Calu3 (cell line): ENCODE measurements around the gene ADH1A. TPM values are rescaled to one million over a fixed set of nuclear protein-coding genes. Genes with fewer than 3 reads are reported as not detected.

Source experiments
- BruUV-seq: library from RNA; stranded (reverse); fragments of 400-500 nt; replicated peaks from 2 replicates; lab custom pipeline; 2021; lab: Mats Ljungman, UMichigan
- CTCF ChIA-PET: fragments of 300-600 bp; sonication (Branson Sonifier 250); formaldehyde crosslinking; loops from one replicate; lab custom pipeline; 2022; ENCODE audit warnings: antibody characterized with exemption; lab: Charles Lee
- DNase-seq: peaks from one replicate; pipeline ENCODE4 v3.0.0; 2022
- H3K27ac Mint-ChIP-seq: one replicate; pipeline ENCODE4 v1.8.0; 2022; ENCODE audit warnings: mixed read lengths; ENCODE audit not compliant: unreplicated experiment
- H3K27me3 Mint-ChIP-seq: one replicate; pipeline ENCODE4 v1.8.0; 2022; ENCODE audit warnings: mixed read lengths; ENCODE audit not compliant: unreplicated experiment
- H3K36me3 Mint-ChIP-seq: one replicate; pipeline ENCODE4 v1.8.0; 2022; ENCODE audit warnings: mild to moderate bottlenecking, moderate library complexity, mixed read lengths; ENCODE audit not compliant: insufficient read depth, unreplicated experiment
- H3K4me1 Mint-ChIP-seq: one replicate; pipeline ENCODE4 v1.8.0; 2022; ENCODE audit warnings: mild to moderate bottlenecking, low read depth, mixed read lengths; ENCODE audit not compliant: unreplicated experiment
- H3K4me3 Mint-ChIP-seq: one replicate; pipeline ENCODE4 v1.8.0; 2022; ENCODE audit warnings: mild to moderate bottlenecking, low read depth, moderate library complexity, mixed read lengths; ENCODE audit not compliant: unreplicated experiment
- H3K9me3 Mint-ChIP-seq: one replicate; pipeline ENCODE4 v1.8.0; 2022; ENCODE audit warnings: low read depth, mixed read lengths; ENCODE audit not compliant: unreplicated experiment
- CTCF ChIP-seq: fragments of 200-600 bp; IDR thresholded peaks from one replicate; pipeline ENCODE4 v1.8.0; 2022; ENCODE audit warnings: antibody characterized with exemption; ENCODE audit not compliant: unreplicated experiment
- intact Hi-C: fragments of 100-400 bp; cut with micrococcal nuclease; formaldehyde crosslinking; loops from one replicate; pipeline ENCODE4 v1.10.0; 2022; ENCODE audit not compliant: unreplicated experiment
- total RNA-seq: library from RNA; stranded (reverse); gene quantifications from 2 replicates; pipeline ENCODE4 v1.2.3, GENCODE V29; 2022

Gene ADH1A
- total RNA-seq, 1 experiment from 2014 or later: not detected

- no peaks in the 10 kb centered on the region for H3K27me3 Mint-ChIP-seq
- H3K27ac Mint-ChIP-seq: no peak overlapping the region
- peak; percentile 45 for DNase-seq
- H3K36me3 Mint-ChIP-seq: no peaks in the 10 kb centered on the region
- no peak overlapping the region for H3K4me3 Mint-ChIP-seq
- no TSS peak for BruUV-seq
- peaks cover 2% of the 10 kb centered on the region for H3K9me3 Mint-ChIP-seq
- CTCF ChIA-PET: no interaction called here
- TF ChIP-seq CTCF: no peak
- H3K4me1 Mint-ChIP-seq: no peaks in the 10 kb centered on the region
- intact Hi-C loops: no loop called here
Observed at GRCh38 chr4:99300934-99301333, 10.1 kb upstream of the ADH1A start.

- intact Hi-C loops: no loop called here
- CTCF ChIA-PET: no interaction called here
- Mint-ChIP-seq H3K9me3 (peaks cover 2% of the 10 kb centered on the region), H3K36me3 (no peaks in the 10 kb centered on the region), H3K27ac (no peak overlapping the region), H3K4me3 (no peak overlapping the region), H3K4me1 (peaks cover 9% of the 10 kb centered on the region), H3K27me3 (no peaks in the 10 kb centered on the region)
- no peak for DNase-seq
- TF ChIP-seq CTCF: no peak
- BruUV-seq: no TSS peak
Observed at GRCh38 chr4:99293357-99293756, 2.6 kb upstream of the ADH1A start.

- Mint-ChIP-seq H3K4me1 (no peaks in the 10 kb centered on the region), H3K27me3 (no peaks in the 10 kb centered on the region), H3K36me3 (no peaks in the 10 kb centered on the region), H3K9me3 (no peaks in the 10 kb centered on the region), H3K27ac (no peak overlapping the region), H3K4me3 (no peak overlapping the region)
- intact Hi-C loops: no loop called here
- DNase-seq: no peak
- no TSS peak for BruUV-seq
- CTCF ChIA-PET: no interaction called here
- TF ChIP-seq CTCF: no peak
Observed at GRCh38 chr4:99285387-99285786, 5.4 kb downstream of the ADH1A start.

- H3K27me3 Mint-ChIP-seq: no peaks in the 10 kb centered on the region
- H3K4me3 Mint-ChIP-seq: no peak overlapping the region
- CTCF ChIA-PET: no interaction called here
- DNase-seq: no peak
- no peaks in the 10 kb centered on the region for H3K36me3 Mint-ChIP-seq
- H3K27ac Mint-ChIP-seq: no peak overlapping the region
- no peaks in the 10 kb centered on the region for H3K9me3 Mint-ChIP-seq
- BruUV-seq: no TSS peak
- TF ChIP-seq CTCF: no peak
- H3K4me1 Mint-ChIP-seq: no peaks in the 10 kb centered on the region
- intact Hi-C loops: no loop called here
Observed at GRCh38 chr4:99282731-99283130, 8.1 kb downstream of the ADH1A start.
